RWPE2 (cell line): ENCODE data around the gene CNIH3.
"Not testable (repeated sequence)": the region's sequence is repeated elsewhere in the genome, so short reads cannot be mapped to it uniquely, and the experiment has no call there.

Experiments used
- ATAC-seq: fragments of 200-7000 bp; cut with Tn5 transposase; 3 replicates; pipeline ENCODE4 v1.9.1; 2021; ENCODE audit warnings: low read depth
- DNase-seq: peaks from one replicate; pipeline ENCODE4 v3.0.0-alpha.2; 2020; ENCODE audit warnings: low spot score
- H3K27ac ChIP-seq: fragments of 450-650 bp; 2 replicates; pipeline ENCODE4 v1.5.1; 2017; ENCODE audit warnings: mild to moderate bottlenecking; ENCODE audit not compliant: poor library complexity, severe bottlenecking
- H3K27me3 ChIP-seq: fragments of 250-450 bp; sonication (Bioruptor Pico); 2 replicates; pipeline ENCODE4 v1.5.1; 2021; ENCODE audit warnings: mild to moderate bottlenecking, moderate library complexity; ENCODE audit not compliant: insufficient read depth, poor library complexity, severe bottlenecking
- H3K36me3 ChIP-seq: fragments of 250-450 bp; sonication (Bioruptor Pico); 2 replicates; pipeline ENCODE4 v1.5.1; 2020; ENCODE audit warnings: low read depth, mild to moderate bottlenecking, moderate library complexity
- H3K4me1 ChIP-seq: fragments of 250-450 bp; sonication (Bioruptor Pico); 2 replicates; pipeline ENCODE4 v1.5.1; 2021; ENCODE audit warnings: mild to moderate bottlenecking, moderate library complexity; ENCODE audit not compliant: insufficient read depth, poor library complexity, severe bottlenecking
- H3K4me3 ChIP-seq: fragments of 250-450 bp; sonication (Bioruptor Pico); 2 replicates; pipeline ENCODE4 v1.5.1; 2021; ENCODE audit warnings: mild to moderate bottlenecking, moderate library complexity; ENCODE audit not compliant: severe bottlenecking
- H3K9me3 ChIP-seq: fragments of 250-450 bp; sonication (Bioruptor Pico); 2 replicates; pipeline ENCODE4 v1.5.1; 2021; ENCODE audit warnings: mild to moderate bottlenecking, moderate library complexity; ENCODE audit not compliant: severe bottlenecking
- TF ChIP-seq, protein P1 (sequence below): fragments of 450-650 bp; IDR thresholded peaks from one replicate; pipeline ENCODE4 v1.5.1; 2017; ENCODE audit warnings: mild to moderate bottlenecking, moderate library complexity; ENCODE audit not compliant: poor library complexity, severe bottlenecking

The CNIH3 gene

GRCh38 chr1:224707843-224708725 is 92.0 kb downstream of the CNIH3 start:
- no peak overlapping the region for H3K27ac ChIP-seq
- no peaks in the 10 kb centered on the region for H3K4me1 ChIP-seq
- H3K36me3 ChIP-seq: no peaks in the 10 kb centered on the region
- H3K9me3 ChIP-seq: no peaks in the 10 kb centered on the region
- H3K4me3 ChIP-seq: no peak overlapping the region
- DNase-seq (no peak), ATAC-seq (no peak)
- TF ChIP-seq, protein P1, sequence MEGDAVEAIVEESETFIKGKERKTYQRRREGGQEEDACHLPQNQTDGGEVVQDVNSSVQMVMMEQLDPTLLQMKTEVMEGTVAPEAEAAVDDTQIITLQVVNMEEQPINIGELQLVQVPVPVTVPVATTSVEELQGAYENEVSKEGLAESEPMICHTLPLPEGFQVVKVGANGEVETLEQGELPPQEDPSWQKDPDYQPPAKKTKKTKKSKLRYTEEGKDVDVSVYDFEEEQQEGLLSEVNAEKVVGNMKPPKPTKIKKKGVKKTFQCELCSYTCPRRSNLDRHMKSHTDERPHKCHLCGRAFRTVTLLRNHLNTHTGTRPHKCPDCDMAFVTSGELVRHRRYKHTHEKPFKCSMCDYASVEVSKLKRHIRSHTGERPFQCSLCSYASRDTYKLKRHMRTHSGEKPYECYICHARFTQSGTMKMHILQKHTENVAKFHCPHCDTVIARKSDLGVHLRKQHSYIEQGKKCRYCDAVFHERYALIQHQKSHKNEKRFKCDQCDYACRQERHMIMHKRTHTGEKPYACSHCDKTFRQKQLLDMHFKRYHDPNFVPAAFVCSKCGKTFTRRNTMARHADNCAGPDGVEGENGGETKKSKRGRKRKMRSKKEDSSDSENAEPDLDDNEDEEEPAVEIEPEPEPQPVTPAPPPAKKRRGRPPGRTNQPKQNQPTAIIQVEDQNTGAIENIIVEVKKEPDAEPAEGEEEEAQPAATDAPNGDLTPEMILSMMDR: no peak
- no peaks in the 10 kb centered on the region for H3K27me3 ChIP-seq

- TF ChIP-seq, protein P1: no peak
- ATAC-seq (no peak), DNase-seq (no peak)
- H3K4me3 ChIP-seq: no peak overlapping the region
- H3K4me1 ChIP-seq: no peaks in the 10 kb centered on the region
- H3K27me3 ChIP-seq: no peaks in the 10 kb centered on the region
- H3K36me3 ChIP-seq: no peaks in the 10 kb centered on the region
- no peaks in the 10 kb centered on the region for H3K9me3 ChIP-seq
- no peak overlapping the region for H3K27ac ChIP-seq
These were observed 94.1 kb downstream of the CNIH3 start for GRCh38 chr1:224710196-224710595.

DNA sequence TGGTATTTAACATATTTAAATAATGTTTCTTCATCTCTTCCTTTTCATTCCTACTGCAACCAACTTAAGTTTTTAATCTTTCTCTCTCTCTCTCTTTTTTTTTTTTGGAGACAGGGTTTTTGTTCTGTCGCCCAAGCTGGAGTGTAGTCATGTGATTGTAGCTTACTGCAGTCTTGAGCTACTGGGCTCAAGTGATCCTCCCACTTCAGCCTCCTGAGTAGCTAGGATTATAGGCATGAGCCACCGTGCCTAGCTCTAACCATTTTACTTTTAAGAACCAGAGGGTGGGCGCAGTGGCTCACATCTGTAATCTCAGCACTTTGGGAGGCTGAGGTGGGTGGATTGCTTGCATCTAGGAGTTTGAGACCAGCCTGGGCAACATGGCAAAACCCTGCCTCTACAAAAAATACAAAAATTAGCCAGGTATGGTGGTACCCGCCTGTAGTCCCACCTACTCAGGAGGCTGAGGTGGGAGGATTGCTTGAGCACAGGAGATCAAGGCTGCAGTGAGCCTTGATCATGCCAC is 95.2 kb downstream of the CNIH3 start:
- not testable (repeated sequence) for H3K4me3 ChIP-seq, H3K4me1 ChIP-seq, H3K36me3 ChIP-seq, DNase-seq, ATAC-seq, H3K9me3 ChIP-seq, H3K27me3 ChIP-seq, H3K27ac ChIP-seq

- H3K9me3 ChIP-seq: no peaks in the 10 kb centered on the region
- DNase-seq (no peak), ATAC-seq (no peak)
- H3K4me1 ChIP-seq: no peaks in the 10 kb centered on the region
- TF ChIP-seq, protein P1: no peak
- H3K27me3 ChIP-seq: no peaks in the 10 kb centered on the region
- H3K27ac ChIP-seq: no peak overlapping the region
- no peak overlapping the region for H3K4me3 ChIP-seq
- H3K36me3 ChIP-seq: no peaks in the 10 kb centered on the region
These were observed 95.8 kb downstream of the CNIH3 start for GRCh38 chr1:224711876-224712275.

DNA sequence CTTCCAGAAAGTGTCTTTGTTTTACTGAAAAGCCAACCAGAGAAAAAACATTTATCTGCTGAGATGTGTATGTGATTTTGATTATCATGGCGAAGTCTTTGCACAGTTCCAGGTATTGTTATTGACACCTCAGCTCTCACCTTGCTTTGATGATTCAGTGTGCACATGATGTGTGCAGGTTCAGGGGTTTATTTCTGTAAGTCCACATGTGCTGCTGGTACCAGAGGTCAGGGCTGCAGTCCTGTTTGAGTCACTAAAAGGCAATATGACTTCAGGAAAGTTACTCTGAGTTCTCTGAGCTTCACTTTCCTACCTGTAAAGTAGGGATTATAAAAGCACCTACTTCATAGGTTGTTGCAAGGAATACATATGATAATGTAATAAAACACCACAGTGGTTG is 97.1 kb downstream of the CNIH3 start:
- Histone ChIP-seq H3K4me3 (no peak overlapping the region), H3K4me1 (no peaks in the 10 kb centered on the region), H3K36me3 (no peaks in the 10 kb centered on the region), H3K9me3 (no peaks in the 10 kb centered on the region), H3K27me3 (no peaks in the 10 kb centered on the region), H3K27ac (no peak overlapping the region)
- TF ChIP-seq, protein P1: no peak
- ATAC-seq: no peak
- DNase-seq: no peak
